Cardiac muscle cell (in vitro differentiated cells and primary cell): ENCODE results near the gene FRMD1. TPM values are rescaled to one million over a fixed set of nuclear protein-coding genes. Genes with fewer than 3 reads are reported as not detected.

Source experiments
- DNase-seq, 2 donors: peaks; one replicate each; pipeline versions ENCODE4 v3.0.0 to v3.0.0-alpha.2; 2010 to 2017; ENCODE audit warnings: low read depth in 1 of 2, low spot score in 1 of 2
- H3K27ac ChIP-seq: fragments of 200-600 bp; sonication (generic); 2 replicates; pipeline ENCODE4 v1.5.1; 2016
- H3K27me3 ChIP-seq: fragments of 200-600 bp; sonication (generic); 2 replicates; pipeline ENCODE4 v1.6.0; 2016; ENCODE audit warnings: control low read depth
- H3K36me3 ChIP-seq: fragments of 200-600 bp; sonication (generic); 2 replicates; pipeline ENCODE4 v1.5.1; 2016; ENCODE audit warnings: control low read depth
- H3K4me1 ChIP-seq: fragments of 200-600 bp; sonication (generic); 2 replicates; pipeline ENCODE4 v1.8.1; 2017; ENCODE audit warnings: low read depth, mild to moderate bottlenecking, mixed run types
- H3K4me3 ChIP-seq: fragments of 200-600 bp; sonication (generic); 2 replicates; pipeline ENCODE4 v1.5.1; 2016; ENCODE audit warnings: mild to moderate bottlenecking
- H3K9me3 ChIP-seq: fragments of 200-600 bp; sonication (generic); 2 replicates; pipeline ENCODE4 v1.5.1; 2017; ENCODE audit warnings: low read depth, mild to moderate bottlenecking, control low read depth
- polyA plus RNA-seq: library from polyadenylated mRNA; unstranded; fragments of >200 nt; fragmentation: Nextera tagmentation; extraction: Ambion mirVana; gene quantifications from 2 replicates; pipeline ENCODE4 v1.2.1, GENCODE V29; 2016
- total RNA-seq: library from RNA; depleted of rRNA; stranded (reverse); fragments of >200 nt; gene quantifications from 2 replicates; pipeline ENCODE4 v1.2.3, GENCODE V29; 2016
- TF ChIP-seq, protein P1 (sequence below): IDR thresholded peaks from 2 replicates; pipeline ENCODE4 v1.5.1; 2012; ENCODE audit warnings: low read depth, mild to moderate bottlenecking, low read length

Gene FRMD1
- total and polyA plus RNA-seq, 2 experiments from 2014 or later, result 0.09 TPM; not detected in 1

DNA sequence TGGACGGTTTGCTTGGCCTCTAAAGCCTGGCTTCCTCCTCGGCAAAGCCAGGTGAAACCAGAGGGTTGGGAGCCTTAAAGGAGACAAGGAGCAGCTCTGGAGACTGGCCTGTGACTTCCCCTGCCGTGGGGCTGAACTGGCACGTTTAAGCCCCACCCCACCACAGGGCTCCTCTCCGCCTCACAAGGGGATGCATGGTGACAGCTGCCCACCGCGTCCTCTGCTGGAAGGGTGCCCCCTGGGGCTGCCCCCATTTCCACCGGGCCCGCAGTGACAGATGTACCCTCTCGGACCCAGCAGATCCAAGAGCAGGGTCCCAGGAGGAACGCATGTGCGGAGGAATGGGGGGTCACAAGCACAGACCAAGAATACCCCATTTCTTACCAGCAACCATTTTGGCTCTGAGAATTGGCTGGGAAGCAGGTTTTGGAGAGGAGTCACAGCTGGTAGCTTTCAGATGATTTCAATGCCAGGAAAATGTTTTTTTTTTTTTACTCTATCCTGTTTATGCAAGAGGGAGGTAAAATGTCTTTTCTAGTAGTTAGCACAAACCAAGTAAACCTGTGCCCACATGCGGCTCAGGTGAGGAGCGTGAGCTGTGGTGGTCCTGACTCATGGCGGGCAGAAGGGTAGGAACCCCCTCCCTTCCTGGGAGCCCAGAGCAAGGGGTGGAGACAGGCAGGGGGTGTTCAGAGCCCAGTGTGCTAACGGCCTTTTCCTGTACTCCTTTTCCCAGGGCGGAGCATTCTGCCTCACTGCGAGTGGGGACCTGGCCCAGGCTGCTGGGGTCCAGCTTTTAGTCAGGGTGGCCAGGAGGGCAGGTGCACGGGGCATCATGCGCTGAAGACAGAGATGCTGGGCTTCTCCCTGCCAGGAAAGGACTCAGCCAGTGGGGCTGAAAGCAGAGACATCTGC lies 33.0 kb downstream of the FRMD1 start:
- TF ChIP-seq, protein P1, sequence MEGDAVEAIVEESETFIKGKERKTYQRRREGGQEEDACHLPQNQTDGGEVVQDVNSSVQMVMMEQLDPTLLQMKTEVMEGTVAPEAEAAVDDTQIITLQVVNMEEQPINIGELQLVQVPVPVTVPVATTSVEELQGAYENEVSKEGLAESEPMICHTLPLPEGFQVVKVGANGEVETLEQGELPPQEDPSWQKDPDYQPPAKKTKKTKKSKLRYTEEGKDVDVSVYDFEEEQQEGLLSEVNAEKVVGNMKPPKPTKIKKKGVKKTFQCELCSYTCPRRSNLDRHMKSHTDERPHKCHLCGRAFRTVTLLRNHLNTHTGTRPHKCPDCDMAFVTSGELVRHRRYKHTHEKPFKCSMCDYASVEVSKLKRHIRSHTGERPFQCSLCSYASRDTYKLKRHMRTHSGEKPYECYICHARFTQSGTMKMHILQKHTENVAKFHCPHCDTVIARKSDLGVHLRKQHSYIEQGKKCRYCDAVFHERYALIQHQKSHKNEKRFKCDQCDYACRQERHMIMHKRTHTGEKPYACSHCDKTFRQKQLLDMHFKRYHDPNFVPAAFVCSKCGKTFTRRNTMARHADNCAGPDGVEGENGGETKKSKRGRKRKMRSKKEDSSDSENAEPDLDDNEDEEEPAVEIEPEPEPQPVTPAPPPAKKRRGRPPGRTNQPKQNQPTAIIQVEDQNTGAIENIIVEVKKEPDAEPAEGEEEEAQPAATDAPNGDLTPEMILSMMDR, result no peak
- peak in 1 of 2 donors; percentile 66 for DNase-seq
- H3K27me3 ChIP-seq, result no peaks in the 10 kb centered on the region
- H3K4me1 ChIP-seq, result no peaks in the 10 kb centered on the region
- H3K27ac ChIP-seq, result no peak overlapping the region
- no peak overlapping the region for H3K4me3 ChIP-seq
- no peaks in the 10 kb centered on the region for H3K36me3 ChIP-seq
- H3K9me3 ChIP-seq, result no peaks in the 10 kb centered on the region

DNA sequence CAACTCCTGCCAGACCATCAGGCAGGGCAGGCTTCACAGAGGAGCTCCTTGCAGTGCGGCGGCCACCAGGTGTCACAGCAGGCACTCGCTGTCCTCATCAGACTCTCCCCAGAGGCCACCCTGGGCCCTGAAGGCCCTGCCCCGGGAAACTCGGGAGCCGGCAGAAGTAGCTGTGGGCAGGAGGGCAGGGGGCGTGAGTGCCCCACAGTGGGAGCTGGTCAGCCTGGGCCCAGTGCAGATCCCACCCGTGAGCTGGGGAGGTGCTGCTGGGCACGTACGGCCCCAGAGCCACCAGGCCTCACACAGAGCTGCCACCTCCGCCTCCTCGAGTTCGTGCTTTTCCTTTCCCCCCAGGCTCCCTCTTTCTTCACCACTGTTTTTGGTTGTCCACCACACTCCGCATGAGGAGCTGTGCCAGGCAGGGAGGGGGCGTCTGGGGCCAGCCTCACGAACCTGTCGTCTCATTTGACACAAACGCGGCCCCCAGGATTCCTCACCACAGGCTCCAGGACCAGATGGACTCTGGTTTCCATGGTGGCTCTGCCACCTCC lies 33.8 kb downstream of the FRMD1 start:
- no peaks in the 10 kb centered on the region for H3K9me3 ChIP-seq
- DNase-seq, result no peak
- TF ChIP-seq, protein P1, result no peak
- H3K4me1 ChIP-seq, result no peaks in the 10 kb centered on the region
- no peaks in the 10 kb centered on the region for H3K36me3 ChIP-seq
- H3K27me3 ChIP-seq, result no peaks in the 10 kb centered on the region
- H3K4me3 ChIP-seq, result no peak overlapping the region
- no peak overlapping the region for H3K27ac ChIP-seq

DNA sequence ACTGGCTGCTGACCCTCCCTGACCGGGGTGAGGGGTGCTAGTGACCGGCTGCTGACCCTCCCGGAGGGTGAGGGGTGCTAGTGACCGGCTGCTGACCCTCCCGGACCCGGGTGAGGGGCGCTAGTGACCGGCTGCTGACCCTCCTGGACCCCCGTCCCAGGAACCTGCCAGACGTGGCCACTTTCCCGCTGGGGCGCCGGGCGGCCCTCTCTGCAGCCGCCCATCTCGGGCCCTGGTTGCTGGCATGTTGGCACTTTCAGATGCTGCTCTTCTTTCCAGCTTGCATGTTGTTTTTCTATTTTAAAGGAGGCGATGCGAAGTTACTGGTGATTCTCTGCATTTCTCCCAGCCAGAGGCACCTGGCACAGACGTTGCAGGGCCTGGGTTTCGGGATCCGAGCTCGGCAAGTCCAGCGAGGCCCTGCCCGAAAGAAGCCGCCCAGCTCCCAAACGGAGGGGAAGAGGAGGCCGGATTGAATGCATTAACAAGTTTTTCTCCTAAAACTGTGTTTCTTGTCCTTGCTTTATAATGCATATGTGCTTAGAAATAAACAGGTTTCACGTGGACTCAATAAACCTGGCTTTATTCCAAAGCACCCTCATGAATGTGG lies 34.4 kb downstream of the FRMD1 start:
- Histone ChIP-seq H3K36me3 (no peaks in the 10 kb centered on the region), H3K9me3 (no peaks in the 10 kb centered on the region), H3K4me3 (no peak overlapping the region), H3K4me1 (no peaks in the 10 kb centered on the region), H3K27ac (no peak overlapping the region), H3K27me3 (no peaks in the 10 kb centered on the region)
- no peak for DNase-seq
- TF ChIP-seq, protein P1, result no peak

DNA sequence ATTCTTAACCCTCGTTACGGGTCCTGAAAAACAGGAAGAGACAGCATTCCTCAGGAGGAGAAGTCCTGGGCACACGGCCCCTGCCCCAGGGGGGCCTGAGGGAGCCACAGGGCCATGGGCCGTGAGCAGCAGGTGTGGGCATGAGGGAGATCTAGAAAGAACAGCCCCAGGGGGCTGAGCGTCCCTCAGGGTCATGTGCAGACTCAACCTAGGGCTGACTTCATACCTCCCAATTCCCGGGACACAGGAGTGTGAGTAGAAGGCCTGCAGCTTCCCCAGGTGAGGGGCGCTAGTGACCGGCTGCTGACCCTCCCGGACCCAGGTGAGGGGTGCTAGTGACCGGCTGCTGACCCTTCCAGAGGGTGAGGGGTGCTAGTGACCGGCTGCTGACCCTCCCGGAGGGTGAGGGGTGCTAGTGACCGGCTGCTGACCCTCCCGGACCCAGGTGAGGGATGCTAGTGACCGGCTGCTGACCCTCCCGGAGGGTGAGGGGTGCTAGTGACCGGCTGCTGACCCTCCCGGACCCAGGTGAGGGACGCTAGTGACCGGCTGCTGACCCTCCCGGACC lies 35.1 kb downstream of the FRMD1 start:
- no peaks in the 10 kb centered on the region for H3K4me1 ChIP-seq
- no peaks in the 10 kb centered on the region for H3K27me3 ChIP-seq
- H3K36me3 ChIP-seq, result no peaks in the 10 kb centered on the region
- TF ChIP-seq, protein P1, result no peak
- H3K9me3 ChIP-seq, result no peaks in the 10 kb centered on the region
- no peak for DNase-seq
- no peak overlapping the region for H3K27ac ChIP-seq
- no peak overlapping the region for H3K4me3 ChIP-seq

DNA sequence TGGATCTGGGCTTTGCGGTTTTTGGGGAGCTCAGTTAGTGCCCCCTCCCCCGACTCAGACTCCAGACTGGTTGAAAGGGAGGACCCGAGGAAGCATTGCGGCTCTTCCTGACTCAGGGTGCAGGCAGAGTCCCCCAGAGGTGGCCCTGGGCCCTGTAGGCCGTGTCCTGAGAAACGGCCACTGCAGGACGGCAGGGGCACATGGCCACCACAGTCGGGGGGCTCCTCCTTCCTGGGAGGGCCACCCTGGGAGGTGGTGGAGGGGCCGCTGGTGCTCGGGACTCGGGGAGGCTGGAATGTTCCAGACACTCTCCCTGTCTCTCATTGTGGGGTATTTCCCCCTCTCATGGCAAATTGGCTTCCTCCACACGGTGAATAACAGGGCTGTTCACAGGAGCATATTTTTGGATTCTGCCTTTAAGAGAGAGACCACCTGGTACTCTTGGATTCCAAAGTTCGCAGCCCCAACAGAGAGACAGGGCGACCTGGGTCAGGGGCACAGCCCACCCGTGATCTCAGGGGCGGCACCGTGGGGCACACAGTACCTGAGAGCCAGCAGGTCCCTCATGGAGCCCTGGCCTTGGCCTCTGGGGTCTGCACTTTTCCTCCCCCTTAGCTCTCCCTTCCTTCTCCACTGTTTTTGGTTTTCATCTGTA lies 35.7 kb downstream of the FRMD1 start:
- H3K9me3 ChIP-seq, result no peaks in the 10 kb centered on the region
- H3K27ac ChIP-seq, result no peak overlapping the region
- H3K4me3 ChIP-seq, result no peak overlapping the region
- H3K27me3 ChIP-seq, result no peaks in the 10 kb centered on the region
- TF ChIP-seq, protein P1, result no peak
- H3K36me3 ChIP-seq, result no peaks in the 10 kb centered on the region
- no peaks in the 10 kb centered on the region for H3K4me1 ChIP-seq
- DNase-seq, result no peak
